ENCODE data around the gene AARSD1. TPM values are rescaled to one million over a fixed set of nuclear protein-coding genes. Genes with fewer than 3 reads are reported as not detected.

The AARSD1 gene
- total RNA-seq, 1 experiment from 2014 or later: 23.5 TPM

Other genes starting within 250 kb of the AARSD1 start
- 17.7 TPM for gene EZH1, start 219.4 kb downstream of the AARSD1 start, total RNA-seq (2021; ENCODE audit: unreplicated experiment)
- 1.1 TPM for gene RAMP2, start 203.2 kb downstream of the AARSD1 start, total RNA-seq (2021; ENCODE audit: unreplicated experiment)
- gene VPS25, start 191.0 kb downstream of the AARSD1 start, total RNA-seq (2021; ENCODE audit: unreplicated experiment): 37.7 TPM
- gene WNK4, start 183.8 kb downstream of the AARSD1 start, total RNA-seq (2021; ENCODE audit: unreplicated experiment): 3.5 TPM
- 48.8 TPM for gene COA3, start 165.8 kb downstream of the AARSD1 start, total RNA-seq (2021; ENCODE audit: unreplicated experiment)
- 0.13 TPM for gene CNTD1, start 165.6 kb downstream of the AARSD1 start, total RNA-seq (2021; ENCODE audit: unreplicated experiment)
- gene BECN1, start 140.2 kb downstream of the AARSD1 start, total RNA-seq (2021; ENCODE audit: unreplicated experiment): 61.8 TPM
- gene PSME3, start 131.1 kb downstream of the AARSD1 start, total RNA-seq (2021; ENCODE audit: unreplicated experiment): 110 TPM
- gene AOC2, start 119.9 kb downstream of the AARSD1 start, total RNA-seq (2021; ENCODE audit: unreplicated experiment): 0.85 TPM
- 0.21 TPM for gene AOC3, start 113.3 kb downstream of the AARSD1 start, total RNA-seq (2021; ENCODE audit: unreplicated experiment)
- gene G6PC1, start 63.7 kb downstream of the AARSD1 start, total RNA-seq (2021; ENCODE audit: unreplicated experiment): 0.08 TPM
- 0.74 TPM for gene PTGES3L, start 15.6 kb upstream of the AARSD1 start, total RNA-seq (2021; ENCODE audit: unreplicated experiment)
- gene RUNDC1, start 16.1 kb upstream of the AARSD1 start, total RNA-seq (2021; ENCODE audit: unreplicated experiment): 11.2 TPM
- 513 TPM for gene RPL27, start 34.0 kb upstream of the AARSD1 start, total RNA-seq (2021; ENCODE audit: unreplicated experiment)
- 42.6 TPM for gene IFI35, start 42.3 kb upstream of the AARSD1 start, total RNA-seq (2021; ENCODE audit: unreplicated experiment)
- gene VAT1, start 57.9 kb upstream of the AARSD1 start, total RNA-seq (2021; ENCODE audit: unreplicated experiment): 169 TPM
- gene RND2, start 60.8 kb upstream of the AARSD1 start, total RNA-seq (2021; ENCODE audit: unreplicated experiment): 0.59 TPM
- gene BRCA1, start 160.9 kb upstream of the AARSD1 start, total RNA-seq (2021; ENCODE audit: unreplicated experiment): 29.9 TPM
- 36.6 TPM for gene NBR1, start 206.8 kb upstream of the AARSD1 start, total RNA-seq (2021; ENCODE audit: unreplicated experiment)
- 3.5 TPM for gene TMEM106A, start 247.4 kb upstream of the AARSD1 start, total RNA-seq (2021; ENCODE audit: unreplicated experiment)

Measured in Panc1 (cell line).